IMR-90 (cell line): Measurements from ENCODE around the gene XKRX. TPM values are rescaled to one million over a fixed set of nuclear protein-coding genes. Genes with fewer than 3 reads are reported as not detected.
A peak's percentile ranks its signal among the peaks of the same experiment; 100 is the strongest.

Experiments
- ATAC-seq: fragments of 200-7000 bp; cut with Tn5 transposase; 2 replicates; pipeline ENCODE4 v1.9.1; 2020; ENCODE audit warnings: low read depth, mild to moderate bottlenecking, moderate library complexity
- BruUV-seq: library from RNA; stranded (reverse); fragments of 400-500 nt; replicated peaks from 2 replicates; lab custom pipeline; 2021; lab: Mats Ljungman, UMichigan
- CTCF ChIA-PET: fragments of 300-600 bp; formaldehyde crosslinking; extraction: SDS; loops from one replicate; lab custom pipeline; 2021; ENCODE audit warnings: antibody characterized with exemption; lab: Yijun Ruan, JAX
- POLR2A ChIA-PET: fragments of 300-600 bp; sonication (Branson Sonifier 250); formaldehyde crosslinking; loops from one replicate; lab custom pipeline; 2022; ENCODE audit warnings: antibody characterized with exemption; ENCODE audit not compliant: unreplicated experiment; lab: Charles Lee
- DNase-seq: peaks from one replicate; pipeline ENCODE4 v3.0.0; 2013
- H2AFZ ChIP-seq: replicated peaks from 2 replicates; pipeline ENCODE3; 2013; ENCODE audit warnings: low read length, mild to moderate bottlenecking; ENCODE audit not compliant: poor library complexity
- H2AK5ac ChIP-seq: 2 replicates; pipeline ENCODE4 v1.6.1; 2013; ENCODE audit warnings: low read depth, low read length, inconsistent platforms
- H2AK9ac ChIP-seq: replicated peaks from 2 replicates; pipeline ENCODE3; 2013; ENCODE audit warnings: mild to moderate bottlenecking, low read depth, low read length, moderate library complexity; ENCODE audit not compliant: poor library complexity
- H2BK120ac ChIP-seq: 2 replicates; pipeline ENCODE4 v1.6.1; 2013; ENCODE audit warnings: low read depth, low read length, inconsistent platforms
- H2BK15ac ChIP-seq: 3 replicates; pipeline ENCODE4 v1.6.1; 2013; ENCODE audit warnings: low read depth, low read length, inconsistent platforms
- H2BK20ac ChIP-seq: 2 replicates; pipeline ENCODE4 v1.6.1; 2013; ENCODE audit warnings: low read depth, mild to moderate bottlenecking, inconsistent platforms, low read length, moderate library complexity
- H2BK5ac ChIP-seq: 2 replicates; pipeline ENCODE4 v1.6.1; 2013; ENCODE audit warnings: mild to moderate bottlenecking, low read depth, low read length, inconsistent platforms; ENCODE audit not compliant: poor library complexity, severe bottlenecking
- H3K14ac ChIP-seq: replicated peaks from 2 replicates; pipeline ENCODE4 v1.6.1; 2013; ENCODE audit warnings: low read depth, low read length, inconsistent platforms
- H3K18ac ChIP-seq: 2 replicates; pipeline ENCODE4 v1.6.1; 2013; ENCODE audit warnings: low read depth, low read length, control low read depth
- H3K23ac ChIP-seq: 2 replicates; pipeline ENCODE4 v1.6.1; 2013; ENCODE audit warnings: low read depth, low read length, inconsistent platforms
- H3K27ac ChIP-seq: 2 replicates; pipeline ENCODE4 v1.5.1; 2013; ENCODE audit warnings: mild to moderate bottlenecking, control low read depth, low read length; ENCODE audit not compliant: insufficient read depth
- H3K27me3 ChIP-seq: 2 replicates; pipeline ENCODE4 v1.6.1; 2013; ENCODE audit warnings: low read length; ENCODE audit not compliant: control insufficient read depth, insufficient read depth
- H3K36me3 ChIP-seq: 2 replicates; pipeline ENCODE4 v1.6.1; 2013; ENCODE audit warnings: low read length, mixed read lengths; ENCODE audit not compliant: control insufficient read depth, insufficient read depth
- H3K4ac ChIP-seq: 2 replicates; pipeline ENCODE4 v1.6.1; 2013; ENCODE audit warnings: low read depth, low read length, inconsistent platforms
- H3K4me1 ChIP-seq: 2 replicates; pipeline ENCODE4 v1.6.1; 2013; ENCODE audit warnings: low read length, mixed read lengths; ENCODE audit not compliant: control insufficient read depth, insufficient read depth
- H3K4me2 ChIP-seq: 2 replicates; pipeline ENCODE4 v1.6.1; 2013; ENCODE audit warnings: low read depth, mild to moderate bottlenecking, control low read depth, low read length, moderate library complexity
- H3K4me3 ChIP-seq: 2 replicates; pipeline ENCODE4 v1.5.1; 2013; ENCODE audit warnings: low read depth, mild to moderate bottlenecking, control low read depth, low read length, moderate library complexity; ENCODE audit not compliant: insufficient read depth
- H3K56ac ChIP-seq: 2 replicates; pipeline ENCODE4 v1.6.1; 2013; ENCODE audit warnings: low read length, inconsistent platforms; ENCODE audit not compliant: insufficient read depth; ENCODE audit errors: extremely low read depth
- H3K79me1 ChIP-seq, 2 experiments: 2 replicates each; pipeline ENCODE4 v1.6.1; 2013; ENCODE audit warnings: low read length in 2 of 2, inconsistent platforms in 1 of 2, low read depth in 1 of 2
- H3K9ac ChIP-seq: 2 replicates; pipeline ENCODE4 v1.6.1; 2013; ENCODE audit warnings: low read depth, low read length, control low read depth
- H3K9me1 ChIP-seq: 2 replicates; pipeline ENCODE4 v1.6.1; 2013; ENCODE audit warnings: low read length, inconsistent platforms; ENCODE audit not compliant: insufficient read depth
- H3K9me3 ChIP-seq: 2 replicates; pipeline ENCODE4 v1.6.1; 2013; ENCODE audit warnings: low read length; ENCODE audit not compliant: control insufficient read depth, insufficient read depth
- H4K20me1 ChIP-seq: 2 replicates; pipeline ENCODE4 v1.6.1; 2013; ENCODE audit warnings: low read length, inconsistent platforms; ENCODE audit not compliant: insufficient read depth
- H4K5ac ChIP-seq: 2 replicates; pipeline ENCODE4 v1.6.1; 2013; ENCODE audit warnings: mild to moderate bottlenecking, low read depth, low read length, control low read depth
- H4K8ac ChIP-seq, 2 experiments: 2 replicates each; pipeline ENCODE4 v1.6.1; 2013; ENCODE audit warnings: low read depth in 2 of 2, low read length in 2 of 2, control low read depth in 1 of 2, inconsistent platforms in 1 of 2
- H4K91ac ChIP-seq: 2 replicates; pipeline ENCODE4 v1.6.1; 2013; ENCODE audit warnings: low read depth, low read length, inconsistent platforms; ENCODE audit not compliant: insufficient read depth
- CEBPB ChIP-seq: IDR thresholded peaks from 2 replicates; pipeline ENCODE4 v1.6.1; 2012; ENCODE audit warnings: low read depth, low read length, improper control_type of control experiment
- FOS ChIP-seq: fragments of 150-350 bp; IDR thresholded peaks from 2 replicates; pipeline ENCODE4 v1.6.1; 2016; ENCODE audit warnings: low read depth, low read length
- MAFK ChIP-seq: IDR thresholded peaks from 2 replicates; pipeline ENCODE4 v1.6.1; 2012; ENCODE audit warnings: low read depth, low read length, improper control_type of control experiment
- WGBS, 2 experiments: methylation state at CpG; one replicate each; pipeline versions ENCODE4 v1.1.5 to v1.1.7; 2013; ENCODE audit warnings: missing lambda C conversion rate in 2 of 2; ENCODE audit not compliant: insufficient read length in 1 of 2; ENCODE audit errors: extremely low coverage in 2 of 2; 5-methylcytosine and 5-hydroxymethylcytosine counted together
- dilution Hi-C: fragments of 300-500 bp; cut with HindIII; formaldehyde crosslinking; loops from one replicate; pipeline ENCODE4 v1.14.3; 2018; ENCODE audit warnings: low sequenced_read_pairs; ENCODE audit not compliant: unreplicated experiment
- in situ Hi-C: fragments of 300-500 bp; cut with MboI; formaldehyde crosslinking; loops from 3 replicates; pipeline ENCODE4 v1.14.3; 2019; ENCODE audit warnings: low sequenced_read_pairs, inconsistent platforms, mixed read lengths
- intact Hi-C: fragments of 100-400 bp; cut with micrococcal nuclease; formaldehyde crosslinking; loops from 2 replicates; pipeline ENCODE4 v1.10.0; 2022
- polyA plus RNA-seq, 3 experiments: library from polyadenylated mRNA; depleted of rRNA; stranded (reverse); fragments of >200 nt; gene quantifications; 2 replicates each; pipeline ENCODE4 v1.2.3, GENCODE V29; 2012; ENCODE audit warnings: low replicate concordance in 1 of 3
- total RNA-seq: library from RNA; depleted of rRNA; stranded (reverse); fragments of >200 nt; gene quantifications from 2 replicates; pipeline ENCODE4 v1.2.3, GENCODE V29; 2012

XKRX gene
- total and polyA plus RNA-seq, 2 of the 4 experiments (the other 2 are of a cell fraction) = 0.39 to 0.90 TPM

- Histone ChIP-seq H4K8ac (no peak overlapping the region), H2BK20ac (peak overlapping the region; percentile 91; the same call in 1 of the 2 replicates), H4K91ac (peak overlapping the region; percentile 23; the same call in 1 of the 2 replicates), H2BK15ac (no peak overlapping the region), H3K4ac (peak overlapping the region; percentile 45; the same call in 1 of the 2 replicates), H3K79me1 (no peaks in the 10 kb centered on the region), H3K4me2 (no peak overlapping the region), H3K27me3 (no peaks in the 10 kb centered on the region), H3K27ac (no peak overlapping the region), H2AFZ (no peak overlapping the region), H3K9me1 (no peaks in the 10 kb centered on the region; the same call in 1 of the 2 replicates), H3K9me3 (no peaks in the 10 kb centered on the region), H3K4me1 (peaks cover 17% of the 10 kb centered on the region), H3K4me3 (no peak overlapping the region), H2BK120ac (peak overlapping the region; percentile 56; the same call in 1 of the 2 replicates), H3K56ac (no peak overlapping the region), H3K14ac (no peak overlapping the region), H4K5ac (no peak overlapping the region), H3K23ac (no peak overlapping the region), H3K9ac (no peak overlapping the region), H2AK5ac (no peak overlapping the region), H3K18ac (no peak overlapping the region; the same call in 1 of the 2 replicates), H2AK9ac (no peak overlapping the region), H4K20me1 (no peaks in the 10 kb centered on the region), H2BK5ac (peak overlapping the region; percentile 76), H3K36me3 (no peaks in the 10 kb centered on the region)
- in situ Hi-C loops (no loop called here), intact Hi-C loops (no loop called here), dilution Hi-C loops (no loop called here)
- no TSS peak for BruUV-seq
- ChIA-PET POLR2A (no interaction called here), CTCF (no interaction called here)
- peak; percentile 18; the same call in 1 of the 2 replicates for TF ChIP-seq CEBPB
- TF ChIP-seq FOS = peak; percentile 58; the same call in 1 of the 2 replicates
- no peak for TF ChIP-seq MAFK
- WGBS, 2 experiments = no CpG with 5 or more reads among the region's 19 CpGs
- ATAC-seq = peak; percentile 65
- DNase-seq = peak; percentile 87
These were observed 44.7 kb upstream of the XKRX start for GRCh38 chrX:100973411-100973810.
